ENCODE results near the gene SLC26A6.

The SLC26A6 gene

DNA sequence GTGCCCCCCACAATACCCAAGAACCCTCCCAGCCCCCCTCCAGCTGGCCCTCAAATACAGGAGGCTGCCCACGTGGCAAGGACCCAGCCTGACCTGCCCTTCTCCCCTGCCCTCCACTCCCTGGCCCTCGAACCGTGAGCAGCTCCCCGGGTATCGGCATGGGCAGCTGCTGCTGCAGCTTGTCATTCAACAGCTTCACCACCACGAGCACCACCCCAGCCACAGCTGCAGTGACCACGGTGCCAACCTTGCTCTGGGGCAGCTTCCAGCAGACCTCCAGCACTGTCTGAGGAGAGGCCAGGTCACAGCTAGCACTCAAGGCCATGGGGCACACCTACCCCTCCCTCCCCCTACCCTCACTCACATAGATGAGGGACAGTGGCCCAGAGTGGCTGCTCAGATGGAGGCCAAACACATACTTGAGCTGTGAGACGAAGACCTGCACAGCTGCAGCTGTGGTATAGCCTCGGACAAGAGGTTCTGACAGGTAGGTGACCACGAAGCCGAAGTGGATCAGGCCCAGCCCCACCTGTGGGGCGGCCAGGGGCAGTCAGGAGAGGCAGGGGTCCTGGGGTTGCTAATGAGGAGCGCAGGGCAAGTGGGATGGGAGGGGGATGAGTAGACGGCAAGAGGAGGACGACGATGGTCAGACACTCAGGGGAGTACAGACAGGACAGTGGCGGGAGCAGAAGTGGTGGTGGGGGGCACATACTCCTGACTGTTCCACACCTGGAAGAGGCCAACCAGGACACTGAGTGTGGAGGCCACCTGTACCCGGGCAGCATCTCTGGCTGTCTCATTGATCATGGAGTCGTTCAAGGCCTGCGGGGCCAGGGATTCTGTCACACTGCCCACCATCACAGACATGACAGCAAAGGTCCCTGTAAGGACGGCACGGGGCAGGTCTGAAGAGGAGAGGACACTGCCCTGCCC, 3.5 kb downstream of the SLC26A6 start:
- no peak for DNase-seq (ENCODE audit: low read depth)
- H3K4me3 ChIP-seq (ENCODE audit: low read length), result no peak overlapping the region
- TF ChIP-seq, protein P1, sequence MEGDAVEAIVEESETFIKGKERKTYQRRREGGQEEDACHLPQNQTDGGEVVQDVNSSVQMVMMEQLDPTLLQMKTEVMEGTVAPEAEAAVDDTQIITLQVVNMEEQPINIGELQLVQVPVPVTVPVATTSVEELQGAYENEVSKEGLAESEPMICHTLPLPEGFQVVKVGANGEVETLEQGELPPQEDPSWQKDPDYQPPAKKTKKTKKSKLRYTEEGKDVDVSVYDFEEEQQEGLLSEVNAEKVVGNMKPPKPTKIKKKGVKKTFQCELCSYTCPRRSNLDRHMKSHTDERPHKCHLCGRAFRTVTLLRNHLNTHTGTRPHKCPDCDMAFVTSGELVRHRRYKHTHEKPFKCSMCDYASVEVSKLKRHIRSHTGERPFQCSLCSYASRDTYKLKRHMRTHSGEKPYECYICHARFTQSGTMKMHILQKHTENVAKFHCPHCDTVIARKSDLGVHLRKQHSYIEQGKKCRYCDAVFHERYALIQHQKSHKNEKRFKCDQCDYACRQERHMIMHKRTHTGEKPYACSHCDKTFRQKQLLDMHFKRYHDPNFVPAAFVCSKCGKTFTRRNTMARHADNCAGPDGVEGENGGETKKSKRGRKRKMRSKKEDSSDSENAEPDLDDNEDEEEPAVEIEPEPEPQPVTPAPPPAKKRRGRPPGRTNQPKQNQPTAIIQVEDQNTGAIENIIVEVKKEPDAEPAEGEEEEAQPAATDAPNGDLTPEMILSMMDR (conservative IDR thresholded peaks at IDR 0.05; ENCODE audit: low read length), result no peak

DNA sequence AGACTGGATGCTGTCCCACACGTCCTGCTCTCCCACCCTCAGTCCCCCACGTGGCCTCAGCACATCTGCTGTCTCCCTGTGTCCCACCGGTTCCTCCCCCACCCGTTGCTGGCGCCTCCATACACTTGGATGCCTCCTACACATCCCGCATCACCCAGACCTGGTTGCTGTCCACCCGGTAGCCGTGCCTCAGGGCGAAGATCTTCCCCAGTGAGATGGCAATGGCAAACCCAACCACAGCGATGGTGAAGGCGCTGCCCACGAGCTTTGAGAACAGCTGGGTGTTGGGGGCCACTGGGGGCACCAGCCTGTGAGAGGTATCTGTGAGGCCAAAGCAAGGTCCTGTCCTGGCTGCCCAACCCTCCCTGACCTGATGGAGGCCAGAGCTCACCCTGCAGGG, 4.4 kb downstream of the SLC26A6 start:
- TF ChIP-seq, protein P1 (conservative IDR thresholded peaks at IDR 0.05; ENCODE audit: low read length), result no peak
- DNase-seq (ENCODE audit: low read depth), result no peak
- H3K4me3 ChIP-seq (ENCODE audit: low read length), result no peak overlapping the region

DNA sequence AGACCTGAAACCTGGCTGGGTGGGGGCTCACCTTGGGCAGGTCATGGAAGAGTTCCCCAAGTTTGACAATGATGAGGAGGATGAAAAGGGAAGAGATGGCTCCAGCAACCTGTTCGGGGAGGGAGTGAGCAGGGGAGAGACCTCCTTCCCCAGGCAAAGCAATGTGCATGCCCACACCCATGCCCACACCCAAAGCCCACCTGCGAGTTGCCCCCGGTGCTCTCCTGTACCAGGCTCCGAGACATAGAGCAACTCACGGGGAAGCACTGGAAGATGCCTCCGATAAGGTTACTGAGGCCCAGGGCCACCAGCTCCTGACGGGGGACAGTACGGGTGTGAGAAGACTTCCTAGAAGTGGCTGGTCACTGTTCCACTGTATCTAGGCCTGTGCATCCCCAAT, 4.9 kb downstream of the SLC26A6 start:
- TF ChIP-seq, protein P1 (conservative IDR thresholded peaks at IDR 0.05; ENCODE audit: low read length), result no peak
- H3K4me3 ChIP-seq (ENCODE audit: low read length), result no peak overlapping the region
- DNase-seq (ENCODE audit: low read depth), result no peak

DNA sequence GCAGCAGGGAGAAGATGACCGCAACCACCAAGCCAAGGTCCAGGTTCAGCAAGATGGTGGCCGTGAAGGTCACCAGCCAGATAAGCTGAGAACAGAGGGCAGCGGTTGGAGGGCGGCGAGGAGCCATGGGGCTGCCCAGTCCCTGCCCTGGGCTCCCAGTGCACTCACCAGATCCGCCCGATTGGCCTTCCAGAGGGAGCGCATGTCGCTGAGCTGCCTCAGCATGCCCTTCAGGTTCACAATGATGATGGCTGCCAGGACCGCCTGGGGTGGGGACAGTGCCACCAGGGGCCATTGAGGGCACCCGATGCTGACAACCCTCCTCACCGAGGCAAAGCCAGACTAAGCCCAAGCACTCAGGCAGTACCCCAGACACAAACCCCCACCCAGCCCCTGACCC, 5.4 kb downstream of the SLC26A6 start:
- no peak for DNase-seq (ENCODE audit: low read depth)
- H3K4me3 ChIP-seq (ENCODE audit: low read length), result no peak overlapping the region
- TF ChIP-seq, protein P1 (conservative IDR thresholded peaks at IDR 0.05; ENCODE audit: low read length), result no peak

DNA sequence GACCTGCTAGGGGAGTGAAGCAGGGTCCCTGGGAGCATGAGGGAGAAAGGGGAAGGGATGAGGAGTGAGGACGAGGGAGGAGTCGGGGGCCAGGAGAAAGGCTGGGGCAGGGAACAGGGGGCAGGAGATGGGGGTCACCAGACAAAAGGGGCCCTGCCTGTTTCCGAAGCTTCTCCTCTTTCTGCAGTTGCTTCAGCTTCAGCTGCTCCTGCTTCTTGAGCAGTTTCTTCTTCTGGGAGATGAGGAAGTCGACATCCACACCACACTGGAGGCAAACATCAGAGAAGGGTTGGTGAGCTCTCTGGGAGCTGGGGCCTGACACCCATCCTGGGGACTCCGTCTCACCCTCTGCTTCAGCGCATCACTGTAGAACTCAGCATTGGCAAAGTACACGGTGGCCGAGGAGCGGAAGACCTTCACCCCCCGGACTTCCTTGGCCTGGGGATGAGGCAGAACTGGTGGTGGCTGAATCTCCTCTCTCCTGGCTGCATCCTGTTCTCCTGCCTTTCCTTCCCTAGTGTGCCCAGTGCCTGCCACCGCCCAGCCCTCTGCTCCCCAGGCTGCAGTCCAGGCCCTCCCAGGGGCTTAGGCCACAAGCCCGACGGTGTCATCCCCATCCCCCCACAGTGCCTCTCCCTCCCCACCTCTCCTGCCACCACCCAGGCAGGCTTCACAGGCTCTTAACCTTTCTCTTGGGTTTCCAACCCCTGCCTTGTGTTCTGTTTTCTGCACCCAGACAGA, 6.8 kb downstream of the SLC26A6 start:
- no peak for DNase-seq (ENCODE audit: low read depth)
- no peak overlapping the region for H3K4me3 ChIP-seq (ENCODE audit: low read length)
- TF ChIP-seq, protein P1 (conservative IDR thresholded peaks at IDR 0.05; ENCODE audit: low read length), result no peak

DNA sequence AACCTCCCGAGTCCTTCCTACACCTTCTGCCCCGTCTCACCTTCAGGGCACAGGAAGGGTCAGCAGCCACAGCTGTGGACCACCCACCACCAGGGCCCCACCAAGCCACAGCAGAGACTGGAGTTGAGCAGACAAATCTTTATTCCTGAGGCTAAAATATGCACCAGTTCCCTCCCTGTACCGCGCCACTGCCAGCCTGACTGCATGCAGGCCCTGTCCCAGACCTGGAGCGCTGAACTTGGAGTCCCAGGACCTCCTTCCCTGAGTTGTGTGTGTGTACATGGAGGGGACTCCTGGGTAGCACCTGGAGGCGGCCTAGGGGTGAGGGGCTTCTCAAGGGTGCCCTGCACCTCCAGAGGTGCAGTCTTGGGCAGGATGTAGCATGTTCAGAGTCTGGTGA, 9.7 kb downstream of the SLC26A6 start:
- TF ChIP-seq, protein P1 (conservative IDR thresholded peaks at IDR 0.05; ENCODE audit: low read length), result no peak
- DNase-seq (ENCODE audit: low read depth), result no peak

More for the DNA sequence above, 9.7 kb downstream of the SLC26A6 start:
- no peak overlapping the region for H3K4me3 ChIP-seq (ENCODE audit: low read length)

Measured in AG10803 (cell line).